GM23338 (cell line): ENCODE measurements around the gene SLC9A1. TPM values are rescaled to one million over a fixed set of nuclear protein-coding genes. Genes with fewer than 3 reads are reported as not detected.
A peak's percentile ranks its signal among the peaks of the same experiment; 100 is the strongest.

Experiments used
- ATAC-seq: fragments of 200-7000 bp; cut with Tn5 transposase; 3 replicates; pipeline ENCODE4 v1.9.1; 2020
- DNase-seq: peaks from one replicate; pipeline ENCODE4 v3.0.0-alpha.2; 2015; ENCODE audit warnings: low spot score
- H2AFZ ChIP-seq: fragments of 200-600 bp; sonication (generic); 2 replicates; pipeline ENCODE4 v1.8.0; 2016; ENCODE audit warnings: antibody characterized with exemption, mild to moderate bottlenecking, moderate library complexity
- H3F3A ChIP-seq: fragments of 200-600 bp; sonication (generic); replicated peaks from 2 replicates; pipeline ENCODE4 v1.8.0; 2017; ENCODE audit warnings: antibody characterized with exemption, mixed run types, low read depth
- H3K27ac ChIP-seq: fragments of 200-600 bp; sonication (generic); 2 replicates; pipeline ENCODE4 v1.6.1; 2016; ENCODE audit warnings: low read depth
- H3K27me3 ChIP-seq: fragments of 200-600 bp; sonication (generic); 2 replicates; pipeline ENCODE4 v1.8.0; 2016; ENCODE audit warnings: mild to moderate bottlenecking, mixed run types, moderate library complexity; ENCODE audit not compliant: insufficient read depth
- H3K36me3 ChIP-seq: fragments of 200-600 bp; sonication (generic); 2 replicates; pipeline ENCODE4 v1.8.0; 2016; ENCODE audit warnings: mild to moderate bottlenecking; ENCODE audit not compliant: insufficient read depth
- H3K4me1 ChIP-seq: fragments of 200-600 bp; sonication (generic); 2 replicates; pipeline ENCODE4 v1.8.0; 2016; ENCODE audit warnings: mild to moderate bottlenecking, moderate library complexity; ENCODE audit not compliant: insufficient read depth
- H3K4me2 ChIP-seq: fragments of 200-600 bp; sonication (generic); 2 replicates; pipeline ENCODE4 v1.7.1; 2017; ENCODE audit warnings: mixed run types
- H3K4me3 ChIP-seq: fragments of 200-600 bp; sonication (generic); 2 replicates; pipeline ENCODE4 v1.6.1; 2016; ENCODE audit warnings: mixed run types
- H3K79me2 ChIP-seq: fragments of 200-600 bp; sonication (generic); replicated peaks from 2 replicates; pipeline ENCODE4 v1.8.0; 2017; ENCODE audit warnings: mild to moderate bottlenecking; ENCODE audit not compliant: insufficient read depth
- H3K9me2 ChIP-seq: fragments of 200-600 bp; sonication (generic); 2 replicates; pipeline ENCODE4 v1.8.0; 2017; ENCODE audit not compliant: insufficient read depth
- H4K20me1 ChIP-seq: fragments of 200-600 bp; sonication (generic); replicated peaks from 2 replicates; pipeline ENCODE4 v1.8.0; 2017; ENCODE audit warnings: mild to moderate bottlenecking; ENCODE audit not compliant: insufficient read depth
- H3K27ac Mint-ChIP-seq: 2 replicates; pipeline ENCODE4 v1.8.0; 2020; ENCODE audit warnings: inconsistent platforms, mild to moderate bottlenecking, moderate library complexity, mixed read lengths
- H3K27me3 Mint-ChIP-seq: 3 replicates; pipeline ENCODE4 v1.8.0; 2022; ENCODE audit warnings: low read depth, mild to moderate bottlenecking, moderate library complexity, mixed read lengths, inconsistent platforms; ENCODE audit not compliant: insufficient read depth, poor library complexity
- H3K36me3 Mint-ChIP-seq: 3 replicates; pipeline ENCODE4 v1.8.0; 2021; ENCODE audit warnings: low read depth, mild to moderate bottlenecking, inconsistent platforms, moderate library complexity, mixed read lengths
- H3K4me1 Mint-ChIP-seq: 3 replicates; pipeline ENCODE4 v1.8.0; 2020; ENCODE audit warnings: mild to moderate bottlenecking, inconsistent platforms, mixed read lengths
- H3K4me3 Mint-ChIP-seq: 3 replicates; pipeline ENCODE4 v1.8.0; 2021; ENCODE audit warnings: moderate library complexity, mild to moderate bottlenecking, inconsistent platforms, mixed read lengths
- H3K9me3 Mint-ChIP-seq: 3 replicates; pipeline ENCODE4 v1.8.0; 2020; ENCODE audit warnings: moderate library complexity, mild to moderate bottlenecking, inconsistent platforms, mixed read lengths
- CTCF ChIP-seq, 2 experiments: fragments of 200-600 bp in 1 of 2; sonication (generic) in 1 of 2; conservative IDR thresholded peaks; 2 replicates each; pipeline versions ENCODE4 v1.5.1 to v1.6.1; 2016 to 2017; ENCODE audit warnings: antibody characterized with exemption in 2 of 2, low read depth in 2 of 2, mild to moderate bottlenecking in 2 of 2, moderate library complexity in 1 of 2
- EZH2 ChIP-seq: fragments of 200-600 bp; sonication (generic); IDR thresholded peaks from one replicate; pipeline ENCODE4 v1.8.0; 2017; ENCODE audit warnings: antibody characterized with exemption, mild to moderate bottlenecking, low read depth; ENCODE audit not compliant: unreplicated experiment
- EZH2phosphoT487 ChIP-seq: fragments of 200-600 bp; sonication (generic); IDR thresholded peaks from one replicate; pipeline ENCODE4 v1.8.1; 2018; ENCODE audit warnings: antibody characterized with exemption; ENCODE audit not compliant: unreplicated experiment
- JUNB ChIP-seq: IDR thresholded peaks from one replicate; pipeline ENCODE4 v1.6.1; 2016; ENCODE audit warnings: antibody characterized with exemption; ENCODE audit not compliant: unreplicated experiment
- POLR2AphosphoS5 ChIP-seq: IDR thresholded peaks from 2 replicates; pipeline ENCODE4 v1.6.1; 2016; ENCODE audit warnings: antibody characterized with exemption, low read depth
- ZNF331 ChIP-seq: fragments of 250-450 bp; sonication (Bioruptor Pico); IDR thresholded peaks from 2 replicates; pipeline ENCODE4 v1.5.0; 2020; ENCODE audit warnings: low read depth, mild to moderate bottlenecking, moderate library complexity
- polyA plus RNA-seq: library from polyadenylated mRNA; unstranded; fragments of >200 nt; fragmentation: Nextera tagmentation; extraction: Ambion mirVana; gene quantifications from 2 replicates; pipeline ENCODE4 v1.2.1, GENCODE V29; 2016
- total RNA-seq: library from RNA; depleted of rRNA; stranded (reverse); fragments of >200 nt; shearing (Covaris generic); gene quantifications from 2 replicates; pipeline ENCODE4 v1.2.3, GENCODE V29; 2014
- TF ChIP-seq, protein P1 (sequence below): IDR thresholded peaks from one replicate; pipeline ENCODE4 v1.6.1; 2018; ENCODE audit warnings: antibody characterized with exemption; ENCODE audit not compliant: unreplicated experiment
- TF ChIP-seq, protein P2 (sequence below): fragments of 250-450 bp; sonication (Bioruptor Pico); IDR thresholded peaks from 2 replicates; pipeline ENCODE4 v1.5.0; 2020; ENCODE audit warnings: mild to moderate bottlenecking, moderate library complexity

Gene SLC9A1
- total and polyA plus RNA-seq, 2 experiments from 2014 or later, result 10.4 to 22.3 TPM

- TF ChIP-seq, protein P1, sequence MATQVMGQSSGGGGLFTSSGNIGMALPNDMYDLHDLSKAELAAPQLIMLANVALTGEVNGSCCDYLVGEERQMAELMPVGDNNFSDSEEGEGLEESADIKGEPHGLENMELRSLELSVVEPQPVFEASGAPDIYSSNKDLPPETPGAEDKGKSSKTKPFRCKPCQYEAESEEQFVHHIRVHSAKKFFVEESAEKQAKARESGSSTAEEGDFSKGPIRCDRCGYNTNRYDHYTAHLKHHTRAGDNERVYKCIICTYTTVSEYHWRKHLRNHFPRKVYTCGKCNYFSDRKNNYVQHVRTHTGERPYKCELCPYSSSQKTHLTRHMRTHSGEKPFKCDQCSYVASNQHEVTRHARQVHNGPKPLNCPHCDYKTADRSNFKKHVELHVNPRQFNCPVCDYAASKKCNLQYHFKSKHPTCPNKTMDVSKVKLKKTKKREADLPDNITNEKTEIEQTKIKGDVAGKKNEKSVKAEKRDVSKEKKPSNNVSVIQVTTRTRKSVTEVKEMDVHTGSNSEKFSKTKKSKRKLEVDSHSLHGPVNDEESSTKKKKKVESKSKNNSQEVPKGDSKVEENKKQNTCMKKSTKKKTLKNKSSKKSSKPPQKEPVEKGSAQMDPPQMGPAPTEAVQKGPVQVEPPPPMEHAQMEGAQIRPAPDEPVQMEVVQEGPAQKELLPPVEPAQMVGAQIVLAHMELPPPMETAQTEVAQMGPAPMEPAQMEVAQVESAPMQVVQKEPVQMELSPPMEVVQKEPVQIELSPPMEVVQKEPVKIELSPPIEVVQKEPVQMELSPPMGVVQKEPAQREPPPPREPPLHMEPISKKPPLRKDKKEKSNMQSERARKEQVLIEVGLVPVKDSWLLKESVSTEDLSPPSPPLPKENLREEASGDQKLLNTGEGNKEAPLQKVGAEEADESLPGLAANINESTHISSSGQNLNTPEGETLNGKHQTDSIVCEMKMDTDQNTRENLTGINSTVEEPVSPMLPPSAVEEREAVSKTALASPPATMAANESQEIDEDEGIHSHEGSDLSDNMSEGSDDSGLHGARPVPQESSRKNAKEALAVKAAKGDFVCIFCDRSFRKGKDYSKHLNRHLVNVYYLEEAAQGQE, result no peak
- TF ChIP-seq, protein P2, sequence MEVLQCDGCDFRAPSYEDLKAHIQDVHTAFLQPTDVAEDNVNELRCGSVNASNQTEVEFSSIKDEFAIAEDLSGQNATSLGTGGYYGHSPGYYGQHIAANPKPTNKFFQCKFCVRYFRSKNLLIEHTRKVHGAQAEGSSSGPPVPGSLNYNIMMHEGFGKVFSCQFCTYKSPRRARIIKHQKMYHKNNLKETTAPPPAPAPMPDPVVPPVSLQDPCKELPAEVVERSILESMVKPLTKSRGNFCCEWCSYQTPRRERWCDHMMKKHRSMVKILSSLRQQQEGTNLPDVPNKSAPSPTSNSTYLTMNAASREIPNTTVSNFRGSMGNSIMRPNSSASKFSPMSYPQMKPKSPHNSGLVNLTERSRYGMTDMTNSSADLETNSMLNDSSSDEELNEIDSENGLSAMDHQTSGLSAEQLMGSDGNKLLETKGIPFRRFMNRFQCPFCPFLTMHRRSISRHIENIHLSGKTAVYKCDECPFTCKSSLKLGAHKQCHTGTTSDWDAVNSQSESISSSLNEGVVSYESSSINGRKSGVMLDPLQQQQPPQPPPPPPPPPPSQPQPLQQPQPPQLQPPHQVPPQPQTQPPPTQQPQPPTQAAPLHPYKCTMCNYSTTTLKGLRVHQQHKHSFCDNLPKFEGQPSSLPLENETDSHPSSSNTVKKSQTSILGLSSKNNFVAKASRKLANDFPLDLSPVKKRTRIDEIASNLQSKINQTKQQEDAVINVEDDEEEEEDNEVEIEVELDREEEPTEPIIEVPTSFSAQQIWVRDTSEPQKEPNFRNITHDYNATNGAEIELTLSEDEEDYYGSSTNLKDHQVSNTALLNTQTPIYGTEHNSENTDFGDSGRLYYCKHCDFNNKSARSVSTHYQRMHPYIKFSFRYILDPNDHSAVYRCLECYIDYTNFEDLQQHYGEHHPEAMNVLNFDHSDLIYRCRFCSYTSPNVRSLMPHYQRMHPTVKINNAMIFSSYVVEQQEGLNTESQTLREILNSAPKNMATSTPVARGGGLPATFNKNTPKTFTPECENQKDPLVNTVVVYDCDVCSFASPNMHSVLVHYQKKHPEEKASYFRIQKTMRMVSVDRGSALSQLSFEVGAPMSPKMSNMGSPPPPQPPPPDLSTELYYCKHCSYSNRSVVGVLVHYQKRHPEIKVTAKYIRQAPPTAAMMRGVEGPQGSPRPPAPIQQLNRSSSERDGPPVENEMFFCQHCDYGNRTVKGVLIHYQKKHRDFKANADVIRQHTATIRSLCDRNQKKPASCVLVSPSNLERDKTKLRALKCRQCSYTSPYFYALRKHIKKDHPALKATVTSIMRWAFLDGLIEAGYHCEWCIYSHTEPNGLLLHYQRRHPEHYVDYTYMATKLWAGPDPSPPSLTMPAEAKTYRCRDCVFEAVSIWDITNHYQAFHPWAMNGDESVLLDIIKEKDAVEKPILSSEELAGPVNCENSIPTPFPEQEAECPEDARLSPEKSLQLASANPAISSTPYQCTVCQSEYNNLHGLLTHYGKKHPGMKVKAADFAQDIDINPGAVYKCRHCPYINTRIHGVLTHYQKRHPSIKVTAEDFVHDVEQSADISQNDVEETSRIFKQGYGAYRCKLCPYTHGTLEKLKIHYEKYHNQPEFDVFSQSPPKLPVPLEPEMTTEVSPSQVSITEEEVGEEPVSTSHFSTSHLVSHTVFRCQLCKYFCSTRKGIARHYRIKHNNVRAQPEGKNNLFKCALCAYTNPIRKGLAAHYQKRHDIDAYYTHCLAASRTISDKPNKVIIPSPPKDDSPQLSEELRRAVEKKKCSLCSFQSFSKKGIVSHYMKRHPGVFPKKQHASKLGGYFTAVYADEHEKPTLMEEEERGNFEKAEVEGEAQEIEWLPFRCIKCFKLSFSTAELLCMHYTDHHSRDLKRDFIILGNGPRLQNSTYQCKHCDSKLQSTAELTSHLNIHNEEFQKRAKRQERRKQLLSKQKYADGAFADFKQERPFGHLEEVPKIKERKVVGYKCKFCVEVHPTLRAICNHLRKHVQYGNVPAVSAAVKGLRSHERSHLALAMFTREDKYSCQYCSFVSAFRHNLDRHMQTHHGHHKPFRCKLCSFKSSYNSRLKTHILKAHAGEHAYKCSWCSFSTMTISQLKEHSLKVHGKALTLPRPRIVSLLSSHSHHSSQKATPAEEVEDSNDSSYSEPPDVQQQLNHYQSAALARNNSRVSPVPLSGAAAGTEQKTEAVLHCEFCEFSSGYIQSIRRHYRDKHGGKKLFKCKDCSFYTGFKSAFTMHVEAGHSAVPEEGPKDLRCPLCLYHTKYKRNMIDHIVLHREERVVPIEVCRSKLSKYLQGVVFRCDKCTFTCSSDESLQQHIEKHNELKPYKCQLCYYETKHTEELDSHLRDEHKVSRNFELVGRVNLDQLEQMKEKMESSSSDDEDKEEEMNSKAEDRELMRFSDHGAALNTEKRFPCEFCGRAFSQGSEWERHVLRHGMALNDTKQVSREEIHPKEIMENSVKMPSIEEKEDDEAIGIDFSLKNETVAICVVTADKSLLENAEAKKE (CRISPR knock-in tag), result no peak
- TF ChIP-seq JUNB, result no peak
- no peak for TF ChIP-seq EZH2
- TF ChIP-seq ZNF331 (CRISPR knock-in tag), result no peak
- no peak for TF ChIP-seq EZH2phosphoT487
- no peak for TF ChIP-seq POLR2AphosphoS5
- 0 out of 4 replicates have a peak, but pooled peaks of 1 of the 2 experiments have one; percentile 8 for TF ChIP-seq CTCF (conservative IDR thresholded peaks at IDR 0.05; ENCODE audit: low read depth in 2 of 2)
- H3K36me3 ChIP-seq, result 0 out of 2 replicates have a peak, but pooled peaks cover 5% of the 10 kb centered on the region
- no peak for DNase-seq
- peaks cover 22% of the 10 kb centered on the region for H3K79me2 ChIP-seq
- H3K4me2 ChIP-seq, result 0 out of 2 replicates have a peak overlapping the region, but pooled peaks have one; percentile 32
- no peak overlapping the region for H3K4me3 ChIP-seq
- H3K27me3 ChIP-seq, result no peaks in the 10 kb centered on the region
- no peaks in the 10 kb centered on the region; the same call in 1 of the 2 replicates for H4K20me1 ChIP-seq
- ATAC-seq, result peak; percentile 46
- Mint-ChIP-seq H3K27me3 (peaks cover 9% of the 10 kb centered on the region), H3K4me1 (peaks cover 35% of the 10 kb centered on the region), H3K9me3 (no peaks in the 10 kb centered on the region; the same call in 2 of the 3 replicates), H3K4me3 (no peak overlapping the region), H3K27ac (no peak overlapping the region; the same call in 1 of the 2 replicates), H3K36me3 (no peaks in the 10 kb centered on the region)
- H3K9me2 ChIP-seq, result no peaks in the 10 kb centered on the region
- no peaks in the 10 kb centered on the region; the same call in 1 of the 2 replicates for H3F3A ChIP-seq
- peak overlapping the region; percentile 57; the same call in 1 of the 2 replicates for H3K27ac ChIP-seq
- no peak overlapping the region for H2AFZ ChIP-seq
- H3K4me1 ChIP-seq, result peaks cover 25% of the 10 kb centered on the region
Measured at GRCh38 chr1:27136236-27136551, 18.7 kb downstream of the SLC9A1 start.
